GM12878 (cell line): ENCODE results near the gene FKBP9. TPM values are rescaled to one million over a fixed set of nuclear protein-coding genes. Genes with fewer than 3 reads are reported as not detected.
A peak's percentile ranks its signal among the peaks of the same experiment; 100 is the strongest.

Experiments
- ATAC-seq: fragments of 200-7000 bp; cut with Tn5 transposase; 3 replicates; pipeline ENCODE4 v1.9.1; 2020; ENCODE audit warnings: mild to moderate bottlenecking, moderate library complexity
- BruUV-seq: library from RNA; stranded (reverse); fragments of 400-500 nt; replicated peaks from 2 replicates; lab custom pipeline; 2021; lab: Mats Ljungman, UMichigan
- CTCF ChIA-PET: fragments of 300-600 bp; sonication (Branson Sonifier 250); formaldehyde crosslinking; extraction: SDS; loops from one replicate; lab custom pipeline; 2021; ENCODE audit warnings: inconsistent platforms; lab: Yijun Ruan, JAX
- POLR2A ChIA-PET: fragments of 350-600 bp; formaldehyde crosslinking; extraction: SDS; loops from one replicate; lab custom pipeline; 2021; ENCODE audit warnings: inconsistent platforms; lab: Charles Lee
- RAD21 ChIA-PET: fragments of 300-600 bp; sonication (Branson Sonifier 250); formaldehyde crosslinking; loops from one replicate; lab custom pipeline; 2023; ENCODE audit warnings: antibody characterized with exemption; ENCODE audit not compliant: unreplicated experiment; lab: Charles Lee
- SMC1A ChIA-PET: fragments of 300-600 bp; sonication (Branson Sonifier 250); formaldehyde crosslinking; loops from one replicate; lab custom pipeline; 2023; ENCODE audit not compliant: unreplicated experiment, uncharacterized antibody; lab: Charles Lee
- DNase-seq: peaks from one replicate; pipeline ENCODE4 v3.0.0-alpha.2; 2011; ENCODE audit warnings: low read depth, low spot score
- FAIRE-seq: peaks from 3 replicates; lab custom pipeline; 2011; peaks lifted over from hg19 to GRCh38; lab: Jason Lieb, UNC
- H2AFZ ChIP-seq: 2 replicates; pipeline ENCODE4 v1.6.0; 2011; ENCODE audit warnings: low read depth, low read length, control low read depth; ENCODE audit not compliant: control insufficient read depth
- H3K27ac ChIP-seq: 2 replicates; pipeline ENCODE4 v1.5.1; 2011; ENCODE audit warnings: control low read depth; ENCODE audit not compliant: control insufficient read depth, insufficient read depth
- H3K27me3 ChIP-seq, 2 experiments: replicated peaks in 1 of 2; 2 replicates each; pipeline versions ENCODE4 v1.6.0 to v1.6.1; 2011; ENCODE audit warnings: low read length in 1 of 2; ENCODE audit not compliant: control insufficient read depth in 2 of 2, insufficient read depth in 2 of 2
- H3K36me3 ChIP-seq, 2 experiments: 2 replicates each; pipeline ENCODE4 v1.5.1; 2011; ENCODE audit warnings: low read length in 1 of 2; ENCODE audit not compliant: control insufficient read depth in 2 of 2, insufficient read depth in 2 of 2
- H3K4me1 ChIP-seq: 2 replicates; pipeline ENCODE4 v1.6.1; 2011; ENCODE audit warnings: mild to moderate bottlenecking, low read length, moderate library complexity, mixed read lengths; ENCODE audit not compliant: control insufficient read depth, insufficient read depth
- H3K4me2 ChIP-seq: 2 replicates; pipeline ENCODE4 v1.6.0; 2011; ENCODE audit warnings: control low read depth; ENCODE audit not compliant: control insufficient read depth, insufficient read depth
- H3K4me3 ChIP-seq: fragments of 200-600 bp; sonication (generic); 2 replicates; pipeline ENCODE4 v1.5.1; 2016
- H3K79me2 ChIP-seq: 2 replicates; pipeline ENCODE4 v1.6.0; 2011; ENCODE audit warnings: low read length; ENCODE audit not compliant: control insufficient read depth, insufficient read depth
- H3K9ac ChIP-seq: 2 replicates; pipeline ENCODE4 v1.8.0; 2011; ENCODE audit warnings: low read length, control low read depth, mixed read lengths; ENCODE audit not compliant: control insufficient read depth, insufficient read depth
- H3K9me3 ChIP-seq: replicated peaks from 3 replicates; pipeline ENCODE4 v1.5.1; 2011; ENCODE audit warnings: mild to moderate bottlenecking, low read length; ENCODE audit not compliant: control insufficient read depth, insufficient read depth
- H4K20me1 ChIP-seq: 2 replicates; pipeline ENCODE4 v1.6.0; 2011; ENCODE audit not compliant: control insufficient read depth, insufficient read depth
- CHD1 ChIP-seq: IDR thresholded peaks from 2 replicates; pipeline ENCODE4 v1.6.1; 2012; ENCODE audit warnings: low read depth, low read length, improper control_type of control experiment
- JUNB ChIP-seq: IDR thresholded peaks from 2 replicates; pipeline ENCODE4 v1.6.1; 2016; ENCODE audit warnings: antibody characterized with exemption, mild to moderate bottlenecking
- PAX8 ChIP-seq: fragments of 450-650 bp; IDR thresholded peaks from 2 replicates; pipeline ENCODE4 v1.6.1; 2017; ENCODE audit warnings: mild to moderate bottlenecking, moderate library complexity
- TAF1 ChIP-seq: IDR thresholded peaks from 2 replicates; pipeline ENCODE4 v1.6.1; 2011; ENCODE audit warnings: mild to moderate bottlenecking, low read depth, low read length, borderline replicate concordance
- TCF7 ChIP-seq: IDR thresholded peaks from 2 replicates; pipeline ENCODE4 v1.6.1; 2014; ENCODE audit warnings: antibody characterized with exemption, borderline replicate concordance
- WGBS: methylation state at CpG from one replicate; pipeline ENCODE4 v1.1.6; 2016; ENCODE audit warnings: low lambda C conversion rate; ENCODE audit not compliant: insufficient replicate concordance, insufficient coverage; ENCODE audit errors: missing lambda C conversion rate; 5-methylcytosine and 5-hydroxymethylcytosine counted together
- in situ Hi-C: fragments of 300-500 bp; cut with MboI; formaldehyde crosslinking; loops from 9 replicates; pipeline ENCODE4 v1.14.3; 2018; ENCODE audit warnings: mixed read lengths
- intact Hi-C: fragments of 100-400 bp; cut with micrococcal nuclease; formaldehyde crosslinking; loops from one replicate; pipeline ENCODE4 v1.14.2; 2022; ENCODE audit not compliant: unreplicated experiment
- polyA plus RNA-seq, 11 experiments: library from polyadenylated mRNA; depleted of rRNA in 4 of 11; unstranded in 6 of 11; stranded (reverse) in 5 of 11; fragments of >200 nt; fragmentation: Nextera tagmentation in 4 of 11; fragmentation: Illumina TruSeq in 1 of 11; extraction: Ambion mirVana in 4 of 11; extraction: Trizol in 1 of 11; gene quantifications; 1 replicate in 1 of 11; 2 replicates in 10 of 11; pipeline versions ENCODE4 v1.2.1 to v1.2.3, GENCODE V29; 2011 to 2016; ENCODE audit warnings: inconsistent platforms in 2 of 11, missing spikeins in 2 of 11, low read depth in 1 of 11
- total RNA-seq, 4 experiments: library from RNA; depleted of rRNA in 3 of 4; stranded (reverse); fragments of >200 nt in 3 of 4; fragmentation: Illumina TruSeq in 1 of 4; extraction: Trizol in 1 of 4; gene quantifications; 2 replicates each; pipeline versions ENCODE4 v1.2.1 to v1.2.3, GENCODE V29; 2013 to 2021
- TF ChIP-seq, protein P1 (sequence below): fragments of 450-650 bp; IDR thresholded peaks from 2 replicates; pipeline ENCODE4 v1.6.1; 2017; ENCODE audit warnings: mild to moderate bottlenecking, moderate library complexity

Gene FKBP9
- total and polyA plus RNA-seq, 10 of the 15 experiments (the other 5 are each of a cell fraction or from before 2014, with no cell fraction given) = 0.04 to 6.6 (median 2.6) TPM

DNA sequence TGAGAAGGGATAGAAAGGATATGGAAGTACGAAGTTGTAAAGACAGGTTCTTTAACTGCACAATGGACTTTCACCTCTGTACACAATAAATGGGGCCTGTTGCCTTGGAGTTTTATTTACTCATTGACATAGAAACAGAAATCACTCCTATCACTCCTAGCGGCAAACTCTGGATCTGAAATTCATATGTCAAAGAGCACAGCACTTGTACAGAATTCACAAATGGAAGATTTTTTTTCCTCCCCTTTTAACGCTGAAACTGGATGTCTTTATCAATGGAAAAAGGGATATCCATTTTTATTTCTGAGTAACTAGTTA is 87.1 kb downstream of the FKBP9 start:
- TF ChIP-seq CHD1 (no peak), TCF7 (0 out of 2 replicates have a peak, but pooled peaks have one; percentile 6), TAF1 (no peak), JUNB (0 out of 2 replicates have a peak, but pooled peaks have one; percentile 2), PAX8 (no peak)
- TF ChIP-seq, protein P1, sequence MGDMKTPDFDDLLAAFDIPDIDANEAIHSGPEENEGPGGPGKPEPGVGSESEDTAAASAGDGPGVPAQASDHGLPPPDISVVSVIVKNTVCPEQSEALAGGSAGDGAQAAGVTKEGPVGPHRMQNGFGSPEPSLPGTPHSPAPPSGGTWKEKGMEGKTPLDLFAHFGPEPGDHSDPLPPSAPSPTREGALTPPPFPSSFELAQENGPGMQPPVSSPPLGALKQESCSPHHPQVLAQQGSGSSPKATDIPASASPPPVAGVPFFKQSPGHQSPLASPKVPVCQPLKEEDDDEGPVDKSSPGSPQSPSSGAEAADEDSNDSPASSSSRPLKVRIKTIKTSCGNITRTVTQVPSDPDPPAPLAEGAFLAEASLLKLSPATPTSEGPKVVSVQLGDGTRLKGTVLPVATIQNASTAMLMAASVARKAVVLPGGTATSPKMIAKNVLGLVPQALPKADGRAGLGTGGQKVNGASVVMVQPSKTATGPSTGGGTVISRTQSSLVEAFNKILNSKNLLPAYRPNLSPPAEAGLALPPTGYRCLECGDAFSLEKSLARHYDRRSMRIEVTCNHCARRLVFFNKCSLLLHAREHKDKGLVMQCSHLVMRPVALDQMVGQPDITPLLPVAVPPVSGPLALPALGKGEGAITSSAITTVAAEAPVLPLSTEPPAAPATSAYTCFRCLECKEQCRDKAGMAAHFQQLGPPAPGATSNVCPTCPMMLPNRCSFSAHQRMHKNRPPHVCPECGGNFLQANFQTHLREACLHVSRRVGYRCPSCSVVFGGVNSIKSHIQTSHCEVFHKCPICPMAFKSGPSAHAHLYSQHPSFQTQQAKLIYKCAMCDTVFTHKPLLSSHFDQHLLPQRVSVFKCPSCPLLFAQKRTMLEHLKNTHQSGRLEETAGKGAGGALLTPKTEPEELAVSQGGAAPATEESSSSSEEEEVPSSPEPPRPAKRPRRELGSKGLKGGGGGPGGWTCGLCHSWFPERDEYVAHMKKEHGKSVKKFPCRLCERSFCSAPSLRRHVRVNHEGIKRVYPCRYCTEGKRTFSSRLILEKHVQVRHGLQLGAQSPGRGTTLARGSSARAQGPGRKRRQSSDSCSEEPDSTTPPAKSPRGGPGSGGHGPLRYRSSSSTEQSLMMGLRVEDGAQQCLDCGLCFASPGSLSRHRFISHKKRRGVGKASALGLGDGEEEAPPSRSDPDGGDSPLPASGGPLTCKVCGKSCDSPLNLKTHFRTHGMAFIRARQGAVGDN = no peak
- TF ChIP-seq, all 136 proteins: peak for 2
- Histone ChIP-seq H3K36me3 (no peaks in the 10 kb centered on the region; a peak in 2 of 4 replicates), H3K4me3 (no peak overlapping the region), H3K79me2 (peaks cover 91% of the 10 kb centered on the region), H3K4me2 (no peak overlapping the region), H3K4me1 (peaks cover 5% of the 10 kb centered on the region; the same call in 1 of the 2 replicates), H3K9me3 (peaks cover 4% of the 10 kb centered on the region; the same call in 2 of the 3 replicates), H4K20me1 (no peaks in the 10 kb centered on the region), H3K9ac (no peak overlapping the region), H3K27ac (no peak overlapping the region), H3K27me3 (no peaks in the 10 kb centered on the region), H2AFZ (no peak overlapping the region)
- in situ Hi-C loops (no loop called here), intact Hi-C loops (no loop called here)
- no peak for ATAC-seq
- POLR2A ChIA-PET = interaction anchor here (0.7 to 1.7 kb wide), 2 partner anchors 9 to 19 kb away, joined by 3 to 6 read pairs; partner anchors contain the start of gene NT5C3A
- SMC1A ChIA-PET = interaction anchor here (1.0 to 1.7 kb wide), 3 partner anchors 9 to 63 kb away, joined by 4 to 6 read pairs (median 6); no protein-coding TSS in a partner anchor
- RAD21 ChIA-PET = interaction anchor here (0.7 to 1.4 kb wide), 2 partner anchors 18 to 198 kb away, joined by 3 to 4 read pairs; partner anchors contain the start of gene NT5C3A
- CTCF ChIA-PET = interaction anchor here (0.9 to 1.8 kb wide), 4 partner anchors 10 to 65 kb away, joined by 3 to 7 read pairs (median 4); partner anchors contain the start of genes NT5C3A and RP9
- 55% methylated on average over 3 of the region's 3 CpGs for WGBS
- no TSS peak for BruUV-seq
- FAIRE-seq = no peak
- no peak for DNase-seq
